GM19328 (cell line): ENCODE data around the gene ZC2HC1C.

Experiments used
- ATAC-seq: cut with Tn5 transposase; IDR thresholded peaks from one replicate; pipeline ENCODE4 v1.9.1; 2021; ENCODE audit warnings: mild to moderate bottlenecking, moderate library complexity; ENCODE audit not compliant: unreplicated experiment

The ZC2HC1C gene

GRCh38 chr14:75128596-75128990, 59.2 kb downstream of the ZC2HC1C start:
- no peak for ATAC-seq
